SK-N-SH (cell line): ENCODE results near the gene VIL1. TPM values are rescaled to one million over a fixed set of nuclear protein-coding genes. Genes with fewer than 3 reads are reported as not detected.
A peak's percentile ranks its signal among the peaks of the same experiment; 100 is the strongest.

Experiments
- CTCF ChIA-PET: fragments of 300-600, 350-600 bp; formaldehyde crosslinking; extraction: SDS; loops from one replicate; lab custom pipeline; 2021; lab: Yijun Ruan, JAX
- POLR2A ChIA-PET: fragments of 350-600 bp; sonication (Branson Sonifier 250); formaldehyde crosslinking; extraction: SDS; loops from one replicate; lab custom pipeline; 2020; ENCODE audit warnings: antibody characterized with exemption, inconsistent platforms; lab: Yijun Ruan, JAX
- DNase-seq: peaks from one replicate; pipeline ENCODE4 v3.0.0; 2012
- H2AFZ ChIP-seq: fragments of 200-600 bp; sonication (generic); 2 replicates; pipeline ENCODE4 v1.8.1; 2016; ENCODE audit warnings: antibody characterized with exemption, mild to moderate bottlenecking, low read depth
- H3F3A ChIP-seq: fragments of 200-600 bp; sonication (generic); replicated peaks from 2 replicates; pipeline ENCODE3; 2016; ENCODE audit warnings: antibody characterized with exemption, mild to moderate bottlenecking; ENCODE audit not compliant: insufficient read depth
- H3K27ac ChIP-seq, 2 experiments: fragments of 200-500 bp in 1 of 2; fragments of 200-600 bp in 1 of 2; sonication (Bioruptor generic) in 1 of 2; sonication (generic), shearing (Covaris generic) in 1 of 2; 2 replicates each; pipeline versions ENCODE4 v1.5.1 to v1.6.1; 2014 to 2016; ENCODE audit warnings: low read depth in 2 of 2, inconsistent platforms in 1 of 2, low read length in 1 of 2, mild to moderate bottlenecking in 1 of 2, mixed read lengths in 1 of 2
- H3K27me3 ChIP-seq: fragments of 200-600 bp; sonication (generic), shearing (Covaris generic); 2 replicates; pipeline ENCODE4 v1.6.1; 2016; ENCODE audit warnings: mixed run types; ENCODE audit not compliant: insufficient read depth
- H3K36me3 ChIP-seq, 2 experiments: fragments of 200-500 bp in 1 of 2; fragments of 200-600 bp in 1 of 2; sonication (Bioruptor generic) in 1 of 2; sonication (generic) in 1 of 2; replicated peaks in 1 of 2; 2 replicates each; pipeline versions ENCODE3 to v1.5.1; 2014 to 2016; ENCODE audit warnings: low read length in 1 of 2, mild to moderate bottlenecking in 1 of 2; ENCODE audit not compliant: insufficient read depth in 2 of 2, control insufficient read depth in 1 of 2
- H3K4me1 ChIP-seq, 2 experiments: fragments of 200-500 bp in 1 of 2; fragments of 200-600 bp in 1 of 2; sonication (Bioruptor generic) in 1 of 2; sonication (generic), shearing (Covaris generic) in 1 of 2; 2 replicates each; pipeline versions ENCODE4 v1.5.1 to v1.6.1; 2014 to 2016; ENCODE audit warnings: low read depth in 1 of 2, low read length in 1 of 2, mixed run types in 1 of 2; ENCODE audit not compliant: insufficient read depth in 2 of 2, control insufficient read depth in 1 of 2
- H3K4me2 ChIP-seq: fragments of 200-600 bp; sonication (generic), shearing (Covaris generic); 2 replicates; pipeline ENCODE4 v1.6.1; 2017; ENCODE audit warnings: mixed run types
- H3K4me3 ChIP-seq, 2 experiments: fragments of 200-500 bp in 1 of 2; fragments of 200-600 bp in 1 of 2; sonication (Bioruptor generic) in 1 of 2; sonication (generic), shearing (Covaris generic) in 1 of 2; 2 replicates each; pipeline versions ENCODE4 v1.5.1 to v1.8.1; 2014 to 2016; ENCODE audit warnings: low read depth in 2 of 2, inconsistent platforms in 1 of 2, low read length in 1 of 2, mild to moderate bottlenecking in 1 of 2, mixed read lengths in 1 of 2, moderate library complexity in 1 of 2
- H3K79me2 ChIP-seq: fragments of 200-600 bp; sonication (generic); 2 replicates; pipeline ENCODE4 v1.8.1; 2017; ENCODE audit warnings: mild to moderate bottlenecking; ENCODE audit not compliant: insufficient read depth
- H3K9ac ChIP-seq: fragments of 200-600 bp; sonication (generic); 2 replicates; pipeline ENCODE4 v1.6.1; 2017; ENCODE audit warnings: mixed run types
- H3K9me2 ChIP-seq: fragments of 200-600 bp; sonication (generic); 2 replicates; pipeline ENCODE4 v1.6.1; 2017; ENCODE audit warnings: mixed run types
- H3K9me3 ChIP-seq: fragments of 200-600 bp; sonication (generic); 2 replicates; pipeline ENCODE4 v1.6.1; 2017; ENCODE audit warnings: mixed run types, mild to moderate bottlenecking, moderate library complexity
- H4K20me1 ChIP-seq: fragments of 200-600 bp; sonication (generic); 2 replicates; pipeline ENCODE4 v1.6.1; 2017; ENCODE audit warnings: mild to moderate bottlenecking, mixed run types; ENCODE audit not compliant: insufficient read depth
- CTCF ChIP-seq: fragments of 200-600 bp; sonication (generic); IDR thresholded peaks from 2 replicates; pipeline ENCODE4 v1.6.1; 2017; ENCODE audit warnings: antibody characterized with exemption, mild to moderate bottlenecking, moderate library complexity
- ELF1 ChIP-seq: IDR thresholded peaks from 2 replicates; pipeline ENCODE4 v1.4.0; 2012
- GABPA ChIP-seq: IDR thresholded peaks from 2 replicates; pipeline ENCODE4 v1.4.0; 2012; ENCODE audit warnings: low read depth, mild to moderate bottlenecking
- MEF2A ChIP-seq: IDR thresholded peaks from 2 replicates; pipeline ENCODE4 v1.4.0; 2012; ENCODE audit warnings: low read depth, borderline replicate concordance
- NRF1 ChIP-seq: IDR thresholded peaks from 2 replicates; pipeline ENCODE4 v1.6.1; 2012; ENCODE audit warnings: low read depth, mild to moderate bottlenecking, low read length
- POLR2AphosphoS5 ChIP-seq: IDR thresholded peaks from 2 replicates; pipeline ENCODE4 v1.6.1; 2012; ENCODE audit warnings: low read depth, low read length
- RAD21 ChIP-seq: IDR thresholded peaks from 2 replicates; pipeline ENCODE4 v1.6.1; 2012; ENCODE audit warnings: mild to moderate bottlenecking, low read length
- RFX5 ChIP-seq: IDR thresholded peaks from 2 replicates; pipeline ENCODE4 v1.6.1; 2012; ENCODE audit warnings: mild to moderate bottlenecking, improper control_type of control experiment, low read length
- RXRA ChIP-seq: IDR thresholded peaks from 2 replicates; pipeline ENCODE4 v1.4.0; 2012; ENCODE audit warnings: low read depth, mild to moderate bottlenecking, borderline replicate concordance
- SIN3A ChIP-seq: IDR thresholded peaks from 2 replicates; pipeline ENCODE4 v1.6.1; 2012; ENCODE audit warnings: low read depth, mild to moderate bottlenecking, low read length, moderate library complexity, borderline replicate concordance
- SMC3 ChIP-seq: IDR thresholded peaks from 2 replicates; pipeline ENCODE4 v1.6.1; 2012; ENCODE audit warnings: low read depth, low read length, improper control_type of control experiment
- TAF1 ChIP-seq: IDR thresholded peaks from 2 replicates; pipeline ENCODE4 v1.6.1; 2012; ENCODE audit warnings: low read depth, mild to moderate bottlenecking, low read length, moderate library complexity, borderline replicate concordance
- TCF12 ChIP-seq: IDR thresholded peaks from 2 replicates; pipeline ENCODE4 v1.4.0; 2012
- USF1 ChIP-seq: IDR thresholded peaks from 2 replicates; pipeline ENCODE4 v1.4.0; 2012; ENCODE audit warnings: low read depth, borderline replicate concordance
- USF2 ChIP-seq: fragments of 150-350 bp; IDR thresholded peaks from 2 replicates; pipeline ENCODE4 v1.6.1; 2017; ENCODE audit warnings: antibody characterized with exemption, low read length, low read depth, borderline replicate concordance
- YY1 ChIP-seq: IDR thresholded peaks from 2 replicates; pipeline ENCODE4 v1.4.0; 2012; ENCODE audit warnings: low read depth, mild to moderate bottlenecking
- ZBTB33 ChIP-seq: IDR thresholded peaks from 2 replicates; pipeline ENCODE4 v1.4.0; 2012; ENCODE audit warnings: low read depth, borderline replicate concordance
- WGBS: methylation state at CpG from one replicate; pipeline ENCODE4 v1.1.6; 2017; ENCODE audit warnings: low lambda C conversion rate; 5-methylcytosine and 5-hydroxymethylcytosine counted together
- polyA plus RNA-seq, 3 experiments: library from polyadenylated mRNA; depleted of rRNA; stranded (reverse); fragments of >200 nt; gene quantifications; 2 replicates each; pipeline ENCODE4 v1.2.3, GENCODE V29; 2012

Gene VIL1
- polyA plus RNA-seq, 1 of the 3 experiments (the other 2 are of a cell fraction), result under 0.01 TPM

GRCh38 chr2:218465987-218466633 lies 47.2 kb downstream of the VIL1 start:
- Histone ChIP-seq H3K9ac (no peak overlapping the region), H3K4me1 (no peaks in the 10 kb centered on the region), H3K4me3 (no peak overlapping the region), H3K27ac (no peak overlapping the region), H3K36me3 (peaks cover 3 to 21% of the 10 kb centered on the region in 2 experiments), H3K27me3 (no peaks in the 10 kb centered on the region), H3K9me3 (no peaks in the 10 kb centered on the region), H3K79me2 (no peaks in the 10 kb centered on the region), H3F3A (no peaks in the 10 kb centered on the region), H4K20me1 (no peaks in the 10 kb centered on the region), H2AFZ (no peak overlapping the region), H3K9me2 (no peaks in the 10 kb centered on the region)
- ChIA-PET CTCF (interaction anchor here (0.7 to 3.1 kb wide), 20 partner anchors 9 to 217 kb away, joined by 3 to 21 read pairs (median 6); no protein-coding TSS in a partner anchor), POLR2A (no interaction called here)
- peak; percentile 32 for DNase-seq
- WGBS, result 61% methylated on average over 3 of the region's 3 CpGs
- TF ChIP-seq RAD21 (peak; percentile 56), NRF1 (no peak), CTCF (peak; percentile 68), USF2 (no peak), TAF1 (no peak), SMC3 (no peak; the same call in 1 of the 2 replicates), RXRA (no peak)
- TF ChIP-seq, all 33 proteins: peak for 2
- no peak overlapping the region for H3K4me2 ChIP-seq

GRCh38 chr2:218470448-218470847 lies 51.5 kb downstream of the VIL1 start:
- no peaks in the 10 kb centered on the region for H3K79me2 ChIP-seq
- H2AFZ ChIP-seq, result no peak overlapping the region
- CTCF ChIA-PET, result interaction anchor here (1.2 kb wide), 1 partner anchor 76 kb away, joined by 3 read pairs; no protein-coding TSS in a partner anchor
- no peaks in the 10 kb centered on the region for H3K4me1 ChIP-seq
- no peak for DNase-seq
- TF ChIP-seq GABPA (no peak), MEF2A (no peak), TCF12 (no peak), YY1 (no peak), ZBTB33 (no peak), SIN3A (no peak), USF1 (no peak), RFX5 (no peak), ELF1 (no peak), POLR2AphosphoS5 (no peak)
- 0% methylated on average over 1 of the region's 1 CpG for WGBS
- H4K20me1 ChIP-seq, result no peaks in the 10 kb centered on the region
- POLR2A ChIA-PET, result no interaction called here
- no peaks in the 10 kb centered on the region for H3K27me3 ChIP-seq
- no peak overlapping the region for H3K27ac ChIP-seq
- no peaks in the 10 kb centered on the region for H3K9me2 ChIP-seq
- H3K4me2 ChIP-seq, result no peak overlapping the region
- no peaks in the 10 kb centered on the region for H3F3A ChIP-seq
- peaks cover 15 to 23% of the 10 kb centered on the region in 2 experiments for H3K36me3 ChIP-seq
- H3K4me3 ChIP-seq, result no peak overlapping the region
- H3K9ac ChIP-seq, result no peak overlapping the region
- H3K9me3 ChIP-seq, result no peaks in the 10 kb centered on the region
